Limb (tissue), 2 donors: ENCODE measurements around the gene PDGFRB.

Experiments used
- DNase-seq, 2 donors: peaks; one replicate each; pipeline ENCODE4 v3.0.0-alpha.2; 2016; ENCODE audit errors: extremely low spot score in 2 of 2

PDGFRB gene

GRCh38 chr5:150163547-150164059 is 8.0 kb upstream of the PDGFRB start:
- DNase-seq: peak; percentile 67 to 71

GRCh38 chr5:150163035-150163434 is 7.4 kb upstream of the PDGFRB start:
- no peak for DNase-seq

GRCh38 chr5:150162142-150162513 is 6.5 kb upstream of the PDGFRB start:
- no peak for DNase-seq

- peak in 1 of 2 donors; percentile 89 for DNase-seq
Measured at GRCh38 chr5:150161242-150162141, 5.8 kb upstream of the PDGFRB start.

- no peak for DNase-seq
Measured at GRCh38 chr5:150160448-150161081, 4.9 kb upstream of the PDGFRB start.

GRCh38 chr5:150159741-150160179 is 4.1 kb upstream of the PDGFRB start:
- no peak for DNase-seq

GRCh38 chr5:150159031-150159430 is 3.4 kb upstream of the PDGFRB start:
- DNase-seq: no peak

GRCh38 chr5:150158170-150158949 is 2.7 kb upstream of the PDGFRB start:
- DNase-seq: no peak

GRCh38 chr5:150157168-150157567 is 1.5 kb upstream of the PDGFRB start:
- DNase-seq: no peak

- no peak for DNase-seq
Measured at GRCh38 chr5:150156540-150156939, 895 bp upstream of the PDGFRB start.

- DNase-seq: no peak
Measured at GRCh38 chr5:150156027-150156368, 353 bp upstream of the PDGFRB start.

GRCh38 chr5:150154618-150155128 is 972 bp downstream of the PDGFRB start:
- no peak for DNase-seq

GRCh38 chr5:150153957-150154617 is 1.6 kb downstream of the PDGFRB start:
- DNase-seq: no peak

- DNase-seq: no peak
Measured at GRCh38 chr5:150153483-150153882, 2.2 kb downstream of the PDGFRB start.

- DNase-seq: no peak
Measured at GRCh38 chr5:150152636-150153462, 2.8 kb downstream of the PDGFRB start.

- DNase-seq: no peak
Measured at GRCh38 chr5:150149618-150150017, 6.0 kb downstream of the PDGFRB start.

GRCh38 chr5:150148117-150148927 is 7.3 kb downstream of the PDGFRB start:
- no peak for DNase-seq

GRCh38 chr5:150147670-150148069 is 8.0 kb downstream of the PDGFRB start:
- no peak for DNase-seq

GRCh38 chr5:150146862-150147601 is 8.6 kb downstream of the PDGFRB start:
- peak in 1 of 2 donors; percentile 82 for DNase-seq
